ENCODE measurements around the gene IMPG1. TPM values are rescaled to one million over a fixed set of nuclear protein-coding genes. Genes with fewer than 3 reads are reported as not detected.
A peak's percentile ranks its signal among the peaks of the same experiment; 100 is the strongest.

The IMPG1 gene
- polyA plus RNA-seq, 5 donors, result 0.77 to 2.3 (median 1.3) TPM

- peak; percentile 65 to 71 for DNase-seq
These were observed 179.2 kb downstream of the IMPG1 start for GRCh38 chr6:75893058-75893775.

DNA sequence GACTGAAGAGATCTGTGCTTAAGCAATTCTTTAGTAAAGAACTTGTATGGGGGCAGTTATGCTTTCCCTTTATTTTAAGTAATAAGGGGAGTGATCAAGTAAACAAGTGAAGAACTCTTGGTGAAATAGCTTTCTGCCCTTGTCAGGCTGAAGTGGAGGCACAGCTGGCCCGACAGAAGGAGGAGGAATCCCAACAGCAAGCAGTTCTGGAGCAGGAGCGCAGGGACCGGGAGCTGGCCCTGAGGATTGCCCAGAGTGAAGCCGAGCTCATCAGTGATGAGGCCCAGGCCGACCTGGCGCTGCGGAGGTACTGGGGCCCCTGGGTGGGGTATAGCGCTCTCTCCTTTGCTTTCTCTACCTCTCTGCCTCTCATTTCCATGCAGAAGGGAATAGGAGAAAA lies 180.1 kb downstream of the IMPG1 start:
- DNase-seq, result no peak

- no peak for DNase-seq
These were observed 187.6 kb downstream of the IMPG1 start for GRCh38 chr6:75884822-75885221.

GRCh38 chr6:75882734-75883133 lies 189.7 kb downstream of the IMPG1 start:
- no peak for DNase-seq

DNA sequence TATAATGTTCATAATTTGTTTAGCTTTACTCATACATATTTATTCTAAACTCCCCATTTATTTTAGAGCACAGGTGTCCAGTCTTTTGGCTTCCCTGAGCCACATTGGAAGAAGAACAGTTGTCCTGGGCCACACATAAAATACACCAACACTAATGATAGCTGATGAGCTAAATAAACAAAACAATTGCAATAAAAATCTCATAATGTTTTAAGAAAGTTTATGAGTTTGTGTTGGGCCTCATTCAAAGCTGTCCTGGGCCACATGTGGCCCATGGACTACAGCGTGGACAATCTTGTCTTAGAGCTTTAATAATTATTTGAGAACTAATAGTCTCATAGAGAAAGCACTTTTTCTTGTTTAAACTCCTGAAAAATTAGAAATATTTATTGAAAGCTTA lies 192.2 kb downstream of the IMPG1 start:
- no peak for DNase-seq

- DNase-seq, result no peak
These were observed 196.3 kb downstream of the IMPG1 start for GRCh38 chr6:75876152-75876551.

DNA sequence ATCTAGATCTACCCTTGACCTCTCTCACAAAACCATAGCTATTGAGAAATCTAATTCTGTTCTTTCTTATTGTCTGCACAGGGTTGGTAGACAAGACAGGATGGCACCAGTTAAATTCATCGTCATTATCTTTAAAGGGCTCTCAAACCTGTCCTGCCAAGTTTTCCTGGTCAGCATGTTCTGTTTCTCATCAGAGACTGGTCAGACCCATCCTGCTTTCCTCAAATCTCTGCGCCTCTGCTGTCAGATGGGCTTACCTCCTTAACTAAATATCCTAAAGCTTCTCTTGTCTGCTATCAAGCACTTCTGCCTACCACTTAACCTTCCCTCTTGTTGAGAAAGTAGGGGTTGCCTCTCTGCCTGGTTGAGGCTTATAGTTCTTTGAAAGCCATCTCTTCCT lies 198.2 kb downstream of the IMPG1 start:
- DNase-seq, result no peak
